Large intestine (tissue), 3 donors: Measurements from ENCODE around the gene THSD4. TPM values are rescaled to one million over a fixed set of nuclear protein-coding genes. Genes with fewer than 3 reads are reported as not detected.
A peak's percentile ranks its signal among the peaks of the same experiment; 100 is the strongest.

Source experiments
- DNase-seq, 2 donors: peaks; one replicate each; pipeline versions ENCODE4 v3.0.0 to v3.0.0-alpha.2; 2013
- H3K27ac ChIP-seq: one replicate; pipeline ENCODE4 v1.5.1; 2013; ENCODE audit warnings: low read length
- H3K27me3 ChIP-seq: 2 replicates; pipeline ENCODE4 v1.6.1; 2013; ENCODE audit warnings: low read length; ENCODE audit not compliant: control insufficient read depth, insufficient read depth
- H3K36me3 ChIP-seq: 2 replicates; pipeline ENCODE4 v1.6.1; 2013; ENCODE audit warnings: low read length; ENCODE audit not compliant: control insufficient read depth, insufficient read depth
- H3K4me1 ChIP-seq: one replicate; pipeline ENCODE4 v1.6.1; 2013; ENCODE audit warnings: low read length; ENCODE audit not compliant: control insufficient read depth, insufficient read depth
- H3K4me3 ChIP-seq: one replicate; pipeline ENCODE4 v1.5.1; 2013; ENCODE audit warnings: low read length
- H3K9me3 ChIP-seq: one replicate; pipeline ENCODE4 v1.6.1; 2013; ENCODE audit warnings: mild to moderate bottlenecking, low read depth, low read length, moderate library complexity; ENCODE audit not compliant: control insufficient read depth
- WGBS: methylation state at CpG from one replicate; pipeline ENCODE4 v1.1.5; 2013; ENCODE audit warnings: low lambda C conversion rate; ENCODE audit not compliant: insufficient coverage; 5-methylcytosine and 5-hydroxymethylcytosine counted together
- polyA plus RNA-seq: library from polyadenylated mRNA; unstranded; fragments of 120-200 nt; gene quantifications from one replicate; pipeline ENCODE4 v1.2.1, GENCODE V29; 2013

Gene THSD4
- polyA plus RNA-seq, 1 donor, result 17.5 TPM

DNA sequence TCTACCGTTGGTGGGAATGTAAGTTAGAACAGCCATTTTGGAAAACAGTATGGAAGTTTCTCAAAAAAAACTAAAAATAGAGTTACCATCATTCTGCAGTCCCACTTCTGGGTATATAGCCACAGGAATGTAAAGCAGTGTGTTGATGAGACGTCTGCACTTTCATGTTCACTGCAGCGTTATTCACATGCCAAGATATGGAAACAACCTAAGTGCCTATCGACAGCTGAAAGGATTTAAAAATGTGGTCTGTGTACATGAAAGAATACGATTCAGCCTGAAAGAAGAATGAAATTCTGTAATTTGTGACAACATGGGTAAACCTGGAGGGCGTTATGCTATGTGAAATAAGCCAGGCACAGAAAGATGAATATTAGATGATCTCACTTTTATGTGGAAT is 157.7 kb downstream of the THSD4 start:
- H3K9me3 ChIP-seq, result no peaks in the 10 kb centered on the region
- no peaks in the 10 kb centered on the region for H3K27me3 ChIP-seq
- no peak overlapping the region for H3K27ac ChIP-seq
- 78% methylated on average over 6 of the region's 6 CpGs for WGBS
- no peak for DNase-seq
- no peak overlapping the region for H3K4me3 ChIP-seq
- H3K36me3 ChIP-seq, result no peaks in the 10 kb centered on the region
- peaks cover 11% of the 10 kb centered on the region for H3K4me1 ChIP-seq

DNA sequence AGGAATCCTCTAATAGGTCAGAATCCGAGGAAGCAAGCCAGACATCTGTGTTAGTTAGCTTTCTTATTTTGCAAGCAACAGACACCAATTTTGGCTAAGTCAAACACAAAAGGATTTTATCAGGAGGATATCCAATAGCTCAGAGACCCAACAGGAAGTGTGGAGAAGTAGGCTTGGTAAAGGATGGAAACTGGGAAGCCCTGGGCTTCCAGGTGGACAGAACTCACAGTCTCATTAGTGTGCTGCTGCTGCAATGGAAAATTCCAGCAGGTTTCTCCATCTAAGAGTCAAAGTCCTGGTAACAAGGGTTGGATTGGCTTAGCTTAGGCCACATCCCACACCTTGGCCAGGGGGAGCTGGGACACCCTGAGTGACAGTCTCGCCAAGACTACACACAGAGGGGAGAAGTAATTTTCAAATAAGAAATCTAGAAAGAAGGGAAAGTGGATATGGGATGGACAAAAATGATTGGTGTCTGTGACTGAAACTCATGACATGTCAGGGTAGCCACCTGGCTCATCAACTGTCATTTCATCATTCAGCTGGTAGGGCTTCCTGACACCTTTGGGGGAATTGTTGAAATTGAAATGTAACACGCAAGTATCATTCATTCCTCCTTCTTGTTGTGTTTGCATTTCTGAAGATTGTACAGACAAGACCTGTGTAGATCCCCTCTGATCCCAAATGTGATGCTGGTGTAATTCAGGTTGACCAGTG is 158.6 kb downstream of the THSD4 start:
- no peaks in the 10 kb centered on the region for H3K36me3 ChIP-seq
- H3K27ac ChIP-seq, result no peak overlapping the region
- no peak overlapping the region for H3K4me3 ChIP-seq
- no peaks in the 10 kb centered on the region for H3K27me3 ChIP-seq
- WGBS, result 80% methylated on average over 1 of the region's 3 CpGs
- peak; percentile 52 to 77 for DNase-seq
- peaks cover 15% of the 10 kb centered on the region for H3K4me1 ChIP-seq
- no peaks in the 10 kb centered on the region for H3K9me3 ChIP-seq

DNA sequence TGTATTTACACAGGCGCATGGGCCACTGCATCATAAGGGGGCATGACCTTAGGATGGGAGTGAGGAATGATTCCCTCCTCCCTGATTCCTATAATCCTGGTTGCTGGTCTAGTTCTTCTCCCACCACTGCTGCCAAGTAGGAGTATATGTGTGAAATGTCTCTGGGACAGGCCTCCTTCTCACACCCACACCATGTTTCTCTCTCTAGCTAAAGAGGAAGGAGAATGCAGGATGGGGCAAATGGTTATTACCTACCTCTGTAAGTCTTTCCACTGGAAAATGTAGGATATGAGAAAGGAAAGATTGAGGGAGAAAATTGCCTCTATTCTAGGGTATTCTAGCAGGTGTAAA is 159.2 kb downstream of the THSD4 start:
- Histone ChIP-seq H3K4me3 (no peak overlapping the region), H3K27ac (no peak overlapping the region), H3K36me3 (no peaks in the 10 kb centered on the region), H3K9me3 (no peaks in the 10 kb centered on the region), H3K4me1 (peaks cover 20% of the 10 kb centered on the region), H3K27me3 (no peaks in the 10 kb centered on the region)
- DNase-seq, result no peak
- WGBS, result no CpG with 5 or more reads among the region's 1 CpG

DNA sequence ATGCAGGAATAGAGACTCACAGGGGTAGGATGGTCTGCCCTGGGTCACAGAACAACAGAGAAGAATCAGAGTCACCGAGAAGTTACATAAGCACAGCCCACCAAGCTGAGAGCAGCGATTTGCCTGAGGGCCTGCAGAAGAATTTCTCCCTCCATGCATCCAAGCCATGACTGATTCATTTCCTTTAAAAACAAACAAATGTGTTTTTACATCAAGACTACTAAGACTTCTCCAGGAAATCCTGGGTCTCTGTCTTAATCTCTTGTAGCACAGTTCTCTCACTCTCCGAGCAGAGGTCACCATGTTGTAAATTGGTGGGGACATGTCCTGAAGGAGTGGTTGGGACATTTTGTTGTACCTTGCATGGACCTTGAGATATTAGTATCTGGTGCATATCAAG is 159.8 kb downstream of the THSD4 start:
- no CpG with 5 or more reads among the region's 3 CpGs for WGBS
- Histone ChIP-seq H3K4me3 (no peak overlapping the region), H3K4me1 (peaks cover 21% of the 10 kb centered on the region), H3K9me3 (no peaks in the 10 kb centered on the region), H3K27ac (peak overlapping the region; percentile 48), H3K27me3 (no peaks in the 10 kb centered on the region), H3K36me3 (no peaks in the 10 kb centered on the region)
- peak; percentile 48 to 76 for DNase-seq

DNA sequence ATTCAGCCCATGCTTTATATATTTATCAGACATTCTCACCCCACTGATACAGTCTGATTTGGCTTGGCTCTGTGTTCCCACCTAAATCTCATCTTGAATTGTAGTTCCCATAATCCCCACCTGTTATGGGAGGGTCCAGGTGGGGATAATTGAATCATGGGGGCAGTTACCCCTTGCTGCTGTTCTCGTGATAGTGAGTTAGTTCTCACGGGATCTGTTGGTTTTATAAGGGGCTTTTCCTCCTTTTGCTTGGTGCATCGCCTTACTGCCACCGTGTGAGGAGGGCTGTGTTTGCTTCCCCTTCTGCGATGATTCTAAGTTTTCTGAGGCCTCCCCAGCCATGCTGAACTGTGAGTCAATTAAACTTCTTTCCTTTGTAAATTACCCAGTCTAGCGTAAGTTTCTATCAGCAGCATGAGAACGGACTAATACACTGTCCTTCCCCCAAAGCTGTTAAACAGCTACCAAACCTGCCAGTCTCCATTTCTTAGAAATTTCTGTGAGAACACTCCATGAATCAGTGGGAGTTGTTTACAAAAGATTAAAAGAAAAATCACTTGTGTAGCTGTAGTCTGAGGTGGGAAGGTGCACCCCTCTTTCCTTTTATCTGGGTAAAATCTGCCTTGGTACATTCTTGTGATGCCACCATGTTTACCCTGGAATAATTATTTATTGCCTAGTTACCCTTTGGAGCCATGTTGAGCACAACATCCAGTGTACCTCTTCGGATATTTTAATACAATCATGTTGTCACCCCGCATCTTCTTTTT is 160.5 kb downstream of the THSD4 start:
- H3K27ac ChIP-seq, result peak overlapping the region; percentile 48
- 33% methylated on average over 5 of the region's 9 CpGs for WGBS

DNA sequence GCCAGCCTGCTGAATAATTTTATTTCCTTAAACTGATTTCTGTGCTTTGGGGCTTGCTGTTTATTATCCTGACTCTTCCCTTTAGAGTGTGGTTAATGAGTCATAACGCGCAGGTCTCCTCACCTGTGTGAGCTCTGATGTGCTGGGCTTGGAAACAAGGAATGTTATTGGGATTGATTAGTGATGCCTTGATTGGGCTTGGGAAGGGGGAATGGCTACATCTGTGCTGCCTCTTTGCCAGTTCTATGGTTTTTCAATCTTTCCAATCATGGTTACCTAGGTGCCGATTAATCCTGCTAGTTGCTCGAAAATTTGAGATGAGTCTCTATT is 161.0 kb downstream of the THSD4 start:
- 94% methylated on average over 2 of the region's 4 CpGs for WGBS
- peak in 1 of 2 donors; percentile 42 for DNase-seq
- no peak overlapping the region for H3K27ac ChIP-seq

More for the DNA sequence above, 160.5 kb downstream of the THSD4 start:
- Histone ChIP-seq H3K4me3 (no peak overlapping the region), H3K9me3 (no peaks in the 10 kb centered on the region), H3K27me3 (no peaks in the 10 kb centered on the region), H3K4me1 (peaks cover 21% of the 10 kb centered on the region), H3K36me3 (no peaks in the 10 kb centered on the region)
- peak in 1 of 2 donors; percentile 11 for DNase-seq

DNA sequence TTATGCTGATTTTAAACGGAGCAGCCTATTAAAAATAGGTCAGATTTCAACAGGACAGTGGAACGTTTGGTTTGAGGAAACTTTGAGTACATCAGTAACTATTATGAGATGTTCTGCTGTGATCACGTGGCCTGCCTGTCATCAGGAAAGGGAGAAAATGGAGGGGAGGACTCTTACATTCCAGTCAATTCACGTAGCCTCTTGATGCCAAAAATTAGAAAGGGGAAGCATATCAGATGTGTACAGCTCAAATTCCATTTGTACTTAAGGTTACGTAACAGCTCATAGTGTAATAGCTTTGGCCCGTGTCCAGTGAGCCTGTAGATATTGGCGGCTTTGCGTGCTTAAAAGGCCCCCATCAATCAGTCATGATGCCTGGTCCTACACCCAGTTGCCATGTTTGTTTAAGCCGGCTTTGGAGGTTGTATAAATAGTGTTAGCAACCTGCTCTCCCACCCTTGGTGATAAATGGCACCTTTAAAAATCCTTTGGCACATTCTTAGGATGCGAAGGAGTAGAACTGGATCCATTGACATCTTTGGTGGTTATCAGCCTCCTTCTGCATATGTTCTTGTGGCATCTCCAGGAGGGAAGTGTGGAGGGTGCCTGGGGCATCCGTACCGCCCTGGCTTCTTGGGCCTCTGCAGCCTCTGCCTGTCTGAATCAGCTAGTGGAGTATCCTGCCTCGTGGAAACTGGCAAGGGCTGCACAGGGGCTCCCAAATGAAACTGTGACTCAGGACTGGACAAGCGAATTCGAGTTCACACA is 163.9 kb downstream of the THSD4 start:
- Histone ChIP-seq H3K36me3 (no peaks in the 10 kb centered on the region), H3K4me3 (no peak overlapping the region), H3K27ac (peak overlapping the region; percentile 22), H3K4me1 (peaks cover 21% of the 10 kb centered on the region), H3K27me3 (no peaks in the 10 kb centered on the region), H3K9me3 (no peaks in the 10 kb centered on the region)
- DNase-seq, result peak; percentile 68 to 88
- no CpG with 5 or more reads among the region's 15 CpGs for WGBS

More for the DNA sequence above, 161.0 kb downstream of the THSD4 start:
- Histone ChIP-seq H3K4me3 (no peak overlapping the region), H3K4me1 (peaks cover 21% of the 10 kb centered on the region), H3K27me3 (no peaks in the 10 kb centered on the region), H3K36me3 (no peaks in the 10 kb centered on the region), H3K9me3 (no peaks in the 10 kb centered on the region)

DNA sequence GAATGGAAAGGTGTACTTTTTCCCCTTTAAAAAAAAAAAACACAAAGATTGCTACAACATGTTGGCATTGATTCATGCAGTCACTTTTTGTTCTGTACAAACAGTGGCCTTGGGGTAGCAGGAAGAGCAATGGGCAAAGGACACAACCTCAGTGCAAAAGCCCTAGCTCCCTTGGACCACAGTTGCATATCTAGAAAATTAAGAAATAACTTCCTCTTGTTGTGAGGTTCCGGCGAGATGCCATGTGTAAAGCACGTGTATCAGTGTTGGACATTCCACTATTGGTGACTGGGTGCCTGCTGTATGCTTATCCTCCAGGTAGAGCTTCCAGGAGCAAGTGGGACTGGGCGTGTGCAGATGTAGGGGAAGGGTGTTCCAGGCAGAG is 164.5 kb downstream of the THSD4 start:
- WGBS, result no CpG with 5 or more reads among the region's 4 CpGs
- Histone ChIP-seq H3K27ac (no peak overlapping the region), H3K4me3 (no peak overlapping the region), H3K27me3 (no peaks in the 10 kb centered on the region), H3K36me3 (no peaks in the 10 kb centered on the region), H3K4me1 (peaks cover 21% of the 10 kb centered on the region), H3K9me3 (no peaks in the 10 kb centered on the region)
- DNase-seq, result no peak

DNA sequence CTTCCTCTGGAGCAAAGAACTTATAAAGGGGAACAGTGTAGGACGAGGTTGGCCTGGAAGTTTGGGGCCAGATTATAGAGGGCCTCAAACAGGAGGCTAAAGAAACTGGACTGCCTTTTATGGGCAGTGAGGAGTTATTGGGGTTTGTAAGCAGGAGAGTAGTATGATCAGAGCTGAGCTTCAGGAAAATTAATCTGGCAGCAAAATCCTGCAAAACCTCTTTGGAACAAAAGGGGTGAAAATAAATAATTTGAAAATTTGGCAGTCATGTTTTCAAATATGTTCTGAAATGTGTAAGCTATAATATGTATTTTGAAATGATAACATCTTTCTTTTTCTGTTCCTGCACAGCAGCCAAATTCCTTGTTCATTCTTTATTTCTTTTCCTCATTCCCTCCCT is 164.9 kb downstream of the THSD4 start:
- Histone ChIP-seq H3K36me3 (no peaks in the 10 kb centered on the region), H3K9me3 (no peaks in the 10 kb centered on the region), H3K4me1 (peaks cover 18% of the 10 kb centered on the region), H3K4me3 (no peak overlapping the region), H3K27me3 (no peaks in the 10 kb centered on the region), H3K27ac (no peak overlapping the region)
- DNase-seq, result no peak
- no CpG with 5 or more reads among the region's 1 CpG for WGBS

DNA sequence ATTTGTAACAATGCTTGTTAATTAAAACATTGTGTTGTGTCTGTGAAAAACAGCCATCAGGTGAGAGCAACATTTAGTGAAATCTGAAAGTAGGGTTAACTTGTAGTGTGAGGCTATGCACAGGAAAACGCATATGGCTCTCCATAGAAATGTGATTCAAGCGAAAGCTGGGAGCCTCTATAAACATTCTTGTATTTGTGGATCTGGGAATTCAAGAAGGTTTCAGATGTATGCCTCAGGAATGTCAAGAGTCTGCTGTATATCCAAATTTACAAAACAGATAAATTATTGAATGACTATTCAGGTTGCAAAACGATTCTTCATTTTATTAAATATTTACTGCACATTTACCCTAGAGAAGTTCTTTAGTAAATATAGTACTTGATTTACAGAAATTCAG is 166.0 kb downstream of the THSD4 start:
- no peaks in the 10 kb centered on the region for H3K27me3 ChIP-seq
- WGBS, result 83% methylated on average over 2 of the region's 3 CpGs
- no peak overlapping the region for H3K27ac ChIP-seq
- DNase-seq, result no peak
- H3K9me3 ChIP-seq, result no peaks in the 10 kb centered on the region
- peaks cover 9% of the 10 kb centered on the region for H3K4me1 ChIP-seq
- H3K4me3 ChIP-seq, result no peak overlapping the region
- no peaks in the 10 kb centered on the region for H3K36me3 ChIP-seq
